Subcutaneous abdominal adipose tissue (tissue), 5 donors: Measurements from ENCODE around the gene RUNDC3A.
"Not testable (repeated sequence)": the region's sequence is repeated elsewhere in the genome, so short reads cannot be mapped to it uniquely, and the experiment has no call there.

ENCODE experiments used
- H3K27ac ChIP-seq: one replicate; pipeline ENCODE4 v1.7.0; 2013; ENCODE audit warnings: low read depth, mild to moderate bottlenecking, inconsistent platforms, low read length, moderate library complexity
- H3K27me3 ChIP-seq, 5 donors: one replicate each; pipeline ENCODE4 v1.7.0; 2013; ENCODE audit warnings: low read length in 5 of 5, inconsistent platforms in 1 of 5; ENCODE audit not compliant: control insufficient read depth in 5 of 5, insufficient read depth in 4 of 5
- H3K36me3 ChIP-seq, 5 donors: one replicate each; pipeline ENCODE4 v1.7.0; 2013; ENCODE audit warnings: low read length in 5 of 5; ENCODE audit not compliant: control insufficient read depth in 5 of 5, insufficient read depth in 5 of 5
- H3K4me1 ChIP-seq, 5 donors: one replicate each; pipeline ENCODE4 v1.7.0; 2013; ENCODE audit warnings: low read length in 5 of 5, mild to moderate bottlenecking in 3 of 5, moderate library complexity in 1 of 5; ENCODE audit not compliant: control insufficient read depth in 5 of 5, insufficient read depth in 5 of 5
- H3K4me3 ChIP-seq, 5 donors: one replicate each; pipeline ENCODE4 v1.7.0; 2013; ENCODE audit warnings: low read length in 5 of 5, low read depth in 1 of 5
- H3K9ac ChIP-seq, 5 donors: one replicate each; pipeline ENCODE4 v1.7.0; 2013; ENCODE audit warnings: low read length in 5 of 5, mild to moderate bottlenecking in 4 of 5, moderate library complexity in 3 of 5
- H3K9me3 ChIP-seq, 5 donors: one replicate each; pipeline ENCODE4 v1.7.0; 2013; ENCODE audit warnings: low read length in 5 of 5; ENCODE audit not compliant: control insufficient read depth in 5 of 5
- donor health status: healthy.
- donor health status: healthy.
- donor health status: healthy.
- donor health status: healthy.
- donor health status: healthy.

RUNDC3A gene

DNA sequence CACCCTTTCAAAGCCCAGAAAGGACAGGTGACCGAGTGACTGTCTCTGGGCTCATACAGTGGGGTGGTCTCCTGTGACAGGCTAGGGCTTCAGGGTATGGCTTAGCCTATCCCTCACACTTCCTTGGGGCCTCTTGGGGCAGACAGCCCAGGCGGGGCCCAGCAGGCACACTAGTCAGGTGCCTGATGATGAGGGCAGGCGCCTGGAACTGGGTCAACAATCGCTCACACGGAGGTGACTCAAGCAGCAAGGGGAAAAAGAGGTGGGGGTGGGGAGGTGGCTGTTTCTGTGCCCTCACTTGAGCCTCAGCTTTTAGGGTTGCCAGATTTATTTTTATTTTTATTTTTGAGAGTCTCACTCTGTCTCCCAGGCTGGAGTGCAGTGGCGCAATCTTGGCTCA, 30.3 kb downstream of the RUNDC3A start:
- Histone ChIP-seq H3K27me3 (peaks cover 0 to 8% (median 0%) of the 10 kb centered on the region in 5 donors), H3K9ac (no peak overlapping the region), H3K4me3 (no peak overlapping the region), H3K4me1 (peaks cover 0 to 10% (median 0%) of the 10 kb centered on the region in 5 donors), H3K27ac (no peak overlapping the region), H3K36me3 (no peaks in the 10 kb centered on the region), H3K9me3 (no peaks in the 10 kb centered on the region)

DNA sequence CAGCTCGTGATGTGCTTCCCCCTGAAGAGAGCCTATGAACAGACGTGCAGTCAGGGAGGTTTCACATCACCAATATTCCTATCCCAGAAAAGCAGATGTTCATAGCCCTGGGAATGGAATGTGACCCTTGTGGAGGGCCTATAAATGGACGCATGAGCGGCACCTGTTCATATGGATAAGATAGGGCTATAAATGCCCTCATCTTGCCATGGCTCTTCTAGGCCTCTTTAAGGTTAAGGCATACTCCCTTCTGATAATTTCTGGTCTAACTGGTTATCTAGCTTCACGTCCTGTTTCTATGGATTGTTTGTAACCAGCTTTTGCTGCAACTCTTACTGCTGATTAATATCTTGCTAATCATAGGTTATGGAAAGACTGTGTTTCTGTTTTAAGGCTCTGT, 32.2 kb downstream of the RUNDC3A start:
- H3K27ac ChIP-seq, H3K27me3 ChIP-seq: not testable (repeated sequence)

DNA sequence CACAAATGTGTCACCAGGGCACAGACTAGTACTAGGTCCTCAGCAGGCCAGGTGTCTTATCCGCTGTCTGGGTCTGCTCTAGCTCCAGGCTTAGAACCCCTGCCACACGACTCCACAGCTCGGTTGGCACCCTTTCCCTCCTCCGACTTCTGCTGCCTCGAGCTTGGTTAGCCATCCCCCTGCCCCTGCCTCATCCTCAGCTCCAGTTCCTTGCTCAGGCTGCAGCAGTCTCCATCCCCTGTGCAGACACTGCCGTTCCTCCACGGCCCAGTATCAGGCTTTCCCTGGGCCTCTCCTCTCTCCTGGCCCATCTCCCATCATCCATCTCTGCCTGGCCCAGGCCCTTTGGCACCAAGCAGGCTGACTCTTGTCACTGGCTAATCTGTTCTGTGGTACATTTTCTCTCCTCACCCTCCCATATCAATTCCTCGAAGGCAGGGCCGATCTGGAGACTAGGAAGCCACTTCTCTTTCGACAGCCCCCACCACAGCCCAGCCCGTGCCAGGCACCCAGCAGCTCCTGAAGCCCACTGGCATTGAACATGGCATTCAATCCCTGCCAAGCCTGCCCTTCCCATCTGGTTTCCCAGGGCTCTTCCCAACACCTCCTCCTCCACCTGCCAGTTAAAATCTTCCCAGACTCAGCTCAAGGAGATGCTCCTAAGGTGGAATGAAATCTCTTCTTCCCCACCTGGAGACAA, 35.3 kb downstream of the RUNDC3A start:
- Histone ChIP-seq H3K9me3 (no peaks in the 10 kb centered on the region), H3K4me1 (peaks cover 4 to 27% (median 25%) of the 10 kb centered on the region in 5 donors), H3K9ac (no peak overlapping the region), H3K4me3 (no peak overlapping the region), H3K36me3 (peaks cover 0 to 4% (median 3%) of the 10 kb centered on the region in 5 donors), H3K27ac (no peak overlapping the region), H3K27me3 (peaks cover 0 to 3% (median 0%) of the 10 kb centered on the region in 5 donors)

More for the DNA sequence above, 32.2 kb downstream of the RUNDC3A start:
- not testable (repeated sequence) for H3K36me3 ChIP-seq, H3K9me3 ChIP-seq, H3K9ac ChIP-seq, H3K4me3 ChIP-seq
- peaks cover 0 to 17% (median 11%) of the 10 kb centered on the region in 5 donors for H3K4me1 ChIP-seq

DNA sequence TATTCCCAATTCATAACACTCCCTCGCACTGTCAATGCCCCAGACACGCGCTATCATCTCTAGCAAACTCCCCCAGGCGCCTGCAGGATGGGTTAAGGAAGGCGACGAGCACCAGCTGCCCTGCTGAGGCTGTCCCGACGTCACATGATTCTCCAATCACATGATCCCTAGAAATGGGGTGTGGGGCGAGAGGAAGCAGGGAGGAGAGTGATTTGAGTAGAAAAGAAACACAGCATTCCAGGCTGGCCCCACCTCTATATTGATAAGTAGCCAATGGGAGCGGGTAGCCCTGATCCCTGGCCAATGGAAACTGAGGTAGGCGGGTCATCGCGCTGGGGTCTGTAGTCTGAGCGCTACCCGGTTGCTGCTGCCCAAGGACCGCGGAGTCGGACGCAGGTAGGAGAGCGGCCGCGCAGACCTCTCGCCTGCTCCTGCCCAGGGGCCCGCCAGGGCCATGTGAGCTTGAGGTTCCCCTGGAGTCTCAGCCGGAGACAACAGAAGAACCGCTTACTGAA, 36.6 kb downstream of the RUNDC3A start, which contains the start of gene GRN:
GRN (plus strand) TSS at position 364 of the 515 bp plus-strand sequence. CDS start 3,863 bp downstream, outside the sequence.
- Histone ChIP-seq H3K27ac (peak within 1 kb of the TSS; percentile 84), H3K36me3 (peaks cover 0 to 18% (median 16%) of the 10 kb centered on the region in 5 donors), H3K27me3 (peaks cover 0 to 2% (median 0%) of the 10 kb centered on the region in 5 donors), H3K9me3 (no peaks in the 10 kb centered on the region), H3K4me3 (peak within 1 kb of the TSS; percentile 84 to 97 (median 86)), H3K9ac (peak within 1 kb of the TSS; percentile 29 to 92 (median 89)), H3K4me1 (peaks cover 4 to 36% (median 29%) of the 10 kb centered on the region in 5 donors)

DNA sequence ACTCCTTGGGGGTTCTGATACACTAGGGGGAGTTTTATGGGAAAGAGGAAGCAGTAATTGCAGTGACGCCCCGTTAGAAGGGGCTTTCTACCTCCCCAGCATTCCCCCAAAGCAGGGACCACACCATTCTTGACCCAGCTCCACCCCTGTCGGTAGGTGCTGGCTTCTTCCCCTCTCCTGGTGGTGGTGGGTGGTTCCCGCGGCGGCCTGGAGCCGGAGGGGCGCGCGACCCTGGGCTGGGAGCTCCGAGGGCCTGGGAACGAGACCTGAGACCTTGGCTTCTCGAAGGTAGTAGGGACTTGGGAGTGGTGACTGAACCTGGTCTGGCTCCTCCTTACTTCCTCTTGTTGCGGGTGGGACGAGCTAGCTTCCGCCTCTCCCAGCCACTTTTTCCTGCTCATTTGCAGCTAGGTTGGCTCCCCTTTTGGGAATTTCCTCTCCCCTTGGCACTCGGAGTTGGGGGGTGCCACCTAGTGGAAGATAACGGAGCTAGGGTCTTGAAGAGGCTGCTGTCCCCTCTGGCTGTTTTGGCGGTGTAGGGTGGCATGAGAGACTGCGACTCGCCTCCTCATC, 37.1 kb downstream of the RUNDC3A start:
- Histone ChIP-seq H3K4me1 (peaks cover 4 to 36% (median 29%) of the 10 kb centered on the region in 5 donors), H3K9me3 (no peaks in the 10 kb centered on the region), H3K36me3 (peaks cover 0 to 23% (median 20%) of the 10 kb centered on the region in 5 donors), H3K27ac (peak overlapping the region; percentile 84), H3K9ac (peak overlapping the region; percentile 29 to 92 (median 89)), H3K27me3 (peaks cover 0 to 2% (median 0%) of the 10 kb centered on the region in 5 donors), H3K4me3 (peak overlapping the region; percentile 84 to 97 (median 86))

DNA sequence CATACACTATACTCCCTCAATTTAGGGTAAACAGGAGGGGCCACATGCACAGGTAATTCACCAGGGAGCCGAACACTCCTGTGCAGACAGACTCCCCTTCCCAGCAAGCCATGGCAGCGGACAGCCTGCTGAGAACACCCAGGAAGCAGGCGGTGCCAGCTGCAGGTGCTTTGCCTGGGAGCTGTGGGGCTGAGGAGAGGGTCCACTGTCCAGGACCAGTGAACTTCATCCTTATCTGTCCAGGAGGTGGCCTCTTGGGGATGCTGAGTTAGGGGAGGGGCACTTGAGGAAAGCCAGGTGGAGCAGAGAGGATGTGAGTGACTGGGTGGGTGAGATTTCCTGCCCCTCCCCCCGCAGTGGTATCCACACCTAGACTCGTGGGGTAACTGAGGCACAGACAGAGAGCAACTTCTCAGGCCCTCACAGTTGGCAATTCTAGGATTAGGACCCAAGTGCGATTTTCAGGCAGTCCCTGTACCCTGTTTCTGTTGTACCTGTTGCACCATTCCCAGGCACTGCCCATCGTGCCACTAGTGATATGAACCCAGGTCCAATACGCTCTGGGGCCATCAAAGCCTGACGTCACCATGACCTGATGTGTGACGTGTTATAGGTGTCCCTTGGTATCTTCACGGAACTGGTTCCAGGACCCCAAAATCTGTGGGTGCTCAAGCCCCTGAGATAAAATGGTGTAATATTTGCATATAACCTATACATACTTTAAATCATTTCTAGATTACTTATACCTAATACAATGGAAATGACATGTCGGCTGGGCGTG, 37.9 kb downstream of the RUNDC3A start:
- Histone ChIP-seq H3K4me3 (peak overlapping the region; percentile 84 to 97 (median 86)), H3K27ac (peak overlapping the region; percentile 84), H3K36me3 (peaks cover 0 to 30% (median 28%) of the 10 kb centered on the region in 5 donors), H3K9ac (peak overlapping the region in 4 of 5 donors; percentile 82 to 92 (median 90)), H3K4me1 (peaks cover 4 to 36% (median 29%) of the 10 kb centered on the region in 5 donors), H3K27me3 (no peaks in the 10 kb centered on the region), H3K9me3 (no peaks in the 10 kb centered on the region)

DNA sequence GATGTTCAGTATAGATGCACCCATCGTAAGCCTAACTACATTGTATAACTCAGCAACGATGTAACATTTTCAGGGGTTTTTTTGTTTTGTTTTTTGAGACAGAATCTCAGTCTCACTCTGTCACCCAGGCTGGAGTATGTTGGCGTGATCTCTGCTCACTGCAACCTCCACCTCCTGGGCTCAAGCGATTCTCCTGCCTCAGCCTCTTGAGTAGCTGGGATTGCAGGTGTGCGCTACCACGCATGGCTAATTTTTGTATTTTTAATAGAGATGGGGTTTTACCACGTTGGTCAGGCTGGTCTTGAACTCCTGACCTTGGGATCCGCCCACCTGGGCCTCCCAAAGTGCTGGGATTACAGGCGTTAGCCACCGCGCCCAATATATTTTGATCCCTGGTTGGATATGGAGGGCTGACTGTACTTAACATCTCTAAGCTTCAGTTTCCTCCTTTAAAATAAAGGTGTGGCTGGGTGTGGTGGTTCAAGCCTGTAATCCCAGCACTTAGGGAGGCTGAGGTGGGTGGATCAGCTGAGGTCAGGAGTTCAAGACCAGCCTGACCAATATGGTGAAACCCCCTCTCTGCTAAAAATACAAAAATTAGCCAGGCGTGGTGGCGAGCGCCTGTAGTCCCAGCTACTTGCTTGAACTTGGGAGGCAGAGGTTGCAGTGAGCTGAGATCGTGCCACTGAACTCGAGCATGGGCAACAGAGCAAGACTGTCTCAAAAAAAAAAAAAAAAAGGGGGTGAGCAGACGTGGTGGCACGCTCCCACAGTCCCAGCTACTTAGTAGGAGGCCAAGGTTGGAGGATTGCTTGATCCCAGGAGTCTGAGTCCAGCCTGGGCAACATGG, 39.0 kb downstream of the RUNDC3A start:
- not testable (repeated sequence) for H3K27me3 ChIP-seq, H3K4me3 ChIP-seq, H3K9me3 ChIP-seq, H3K27ac ChIP-seq, H3K9ac ChIP-seq
- Histone ChIP-seq H3K4me1 (peaks cover 4 to 36% (median 29%) of the 10 kb centered on the region in 5 donors), H3K36me3 (peaks cover 0 to 42% (median 39%) of the 10 kb centered on the region in 5 donors)

DNA sequence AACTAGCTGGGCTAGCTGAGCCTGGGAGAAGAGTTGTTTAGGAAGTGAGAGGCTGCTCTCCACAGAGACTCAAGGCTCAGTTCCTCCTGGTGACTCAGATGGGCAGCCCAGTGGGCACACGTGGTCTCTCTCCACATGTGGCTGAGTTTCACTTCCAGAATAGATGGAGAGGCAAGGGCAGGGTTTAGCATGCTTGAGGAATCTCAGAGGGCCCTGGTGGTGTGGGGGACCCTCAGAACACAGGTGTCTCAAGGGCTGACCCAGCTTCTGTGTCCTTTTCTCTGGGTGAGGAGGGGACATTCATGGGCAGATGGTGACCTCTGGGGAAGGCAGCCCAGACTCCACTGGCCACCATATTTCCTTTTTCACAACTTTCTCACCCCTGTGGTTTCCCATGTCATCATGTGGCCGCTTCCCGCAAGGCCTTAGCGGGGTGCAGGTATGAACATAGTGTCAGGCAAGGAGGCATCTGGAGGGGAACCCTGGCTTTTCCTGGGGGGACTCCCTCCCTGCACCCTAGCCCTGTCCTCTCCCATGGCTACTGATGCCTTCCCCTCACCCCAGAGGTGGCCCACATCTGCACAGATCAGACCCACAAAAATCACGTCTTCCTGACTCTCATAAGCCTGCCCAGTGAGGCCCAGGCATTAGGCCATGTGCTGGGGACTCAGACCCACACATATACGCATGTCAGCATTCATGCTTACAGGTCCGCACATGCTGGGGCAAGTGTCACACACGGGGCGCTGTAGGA, 40.0 kb downstream of the RUNDC3A start:
- no peak overlapping the region for H3K9ac ChIP-seq
- H3K4me3 ChIP-seq, result no peak overlapping the region
- H3K9me3 ChIP-seq, result no peaks in the 10 kb centered on the region
- H3K4me1 ChIP-seq, result peaks cover 4 to 36% (median 29%) of the 10 kb centered on the region in 5 donors
- no peaks in the 10 kb centered on the region for H3K27me3 ChIP-seq
- H3K36me3 ChIP-seq, result peaks cover 0 to 50% (median 46%) of the 10 kb centered on the region in 5 donors
- H3K27ac ChIP-seq, result no peak overlapping the region
